Muscle of leg (tissue), 11 donors: Measurements from ENCODE around the gene AOPEP. TPM values are rescaled to one million over a fixed set of nuclear protein-coding genes. Genes with fewer than 3 reads are reported as not detected.

Experiments
- DNase-seq: peaks from one replicate; pipeline ENCODE4 v3.0.0; 2013
- H3K27ac ChIP-seq: one replicate; pipeline ENCODE4 v1.5.1; 2013; ENCODE audit warnings: mild to moderate bottlenecking, low read length, control low read depth
- H3K27me3 ChIP-seq: one replicate; pipeline ENCODE4 v1.6.1; 2013; ENCODE audit warnings: low read length; ENCODE audit not compliant: control insufficient read depth, insufficient read depth
- H3K36me3 ChIP-seq: one replicate; pipeline ENCODE4 v1.6.1; 2013; ENCODE audit warnings: low read length; ENCODE audit not compliant: control insufficient read depth, insufficient read depth
- H3K4me1 ChIP-seq: one replicate; pipeline ENCODE4 v1.6.1; 2013; ENCODE audit warnings: low read length; ENCODE audit not compliant: control insufficient read depth, insufficient read depth
- H3K4me3 ChIP-seq: one replicate; pipeline ENCODE4 v1.5.1; 2013; ENCODE audit warnings: low read length, control low read depth
- H3K9me3 ChIP-seq: replicated peaks from 2 replicates; pipeline ENCODE4 v1.6.1; 2013; ENCODE audit warnings: low read depth, low read length; ENCODE audit not compliant: control insufficient read depth
- WGBS: methylation state at CpG from one replicate; pipeline ENCODE4 v1.1.5; 2013; ENCODE audit warnings: missing lambda C conversion rate; ENCODE audit not compliant: insufficient coverage; 5-methylcytosine and 5-hydroxymethylcytosine counted together
- polyA plus RNA-seq, 8 donors: library from polyadenylated mRNA; unstranded; fragments of 120-200 nt; gene quantifications; one replicate each; pipeline versions ENCODE4 v1.2.1 to v1.2.3, GENCODE V29; 2013; ENCODE audit warnings: inconsistent platforms in 1 of 8, low replicate concordance in 1 of 8; ENCODE audit not compliant: insufficient read length in 8 of 8, insufficient read depth in 1 of 8
- total RNA-seq: library from RNA; stranded (reverse); fragments of 120-200 nt; gene quantifications from one replicate; pipeline ENCODE4 v1.2.4, GENCODE V29; 2013

The AOPEP gene
- total and polyA plus RNA-seq, 9 donors = 35.0 to 52.3 (median 43.3) TPM

DNA sequence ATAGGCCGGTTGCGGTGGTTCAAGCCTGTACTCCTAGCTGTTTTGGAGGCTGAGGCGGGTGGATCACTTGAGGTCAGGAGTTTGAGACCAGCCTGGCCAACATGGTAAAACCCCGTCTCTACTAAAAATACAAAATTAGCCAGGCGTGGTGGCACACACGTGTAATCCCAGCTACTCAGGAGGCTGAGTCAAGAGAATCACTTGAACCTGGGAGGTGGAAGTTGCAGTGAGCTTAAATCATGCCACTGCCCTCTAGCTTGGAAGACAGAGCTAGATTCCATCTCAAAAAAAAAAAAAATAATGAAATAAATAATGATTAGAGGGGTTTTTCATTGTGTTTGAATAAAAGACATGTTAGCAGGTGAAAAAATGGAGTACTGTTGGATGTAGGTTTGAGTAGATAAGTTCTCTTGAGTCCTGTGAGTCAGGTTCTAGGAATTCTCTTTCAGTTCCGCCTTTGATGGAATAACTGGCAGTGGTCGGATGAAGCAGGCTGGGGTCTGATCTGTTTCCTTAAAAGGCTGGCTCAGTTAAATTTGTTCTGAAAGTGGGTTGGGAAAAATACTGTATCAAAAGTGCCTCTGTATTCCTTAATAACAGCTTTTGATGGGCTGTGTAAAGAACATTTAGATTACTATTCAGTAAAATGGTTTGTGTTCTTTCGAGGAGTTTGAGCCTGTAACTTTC, 73.2 kb downstream of the AOPEP start:
- no peaks in the 10 kb centered on the region for H3K9me3 ChIP-seq
- H3K4me1 ChIP-seq = peaks cover 21% of the 10 kb centered on the region
- no peak overlapping the region for H3K4me3 ChIP-seq
- WGBS = 80% methylated on average over 1 of the region's 9 CpGs
- DNase-seq = peak; percentile 57
- H3K27me3 ChIP-seq = no peaks in the 10 kb centered on the region
- H3K27ac ChIP-seq = peak overlapping the region; percentile 89
- H3K36me3 ChIP-seq = peaks cover 7% of the 10 kb centered on the region

DNA sequence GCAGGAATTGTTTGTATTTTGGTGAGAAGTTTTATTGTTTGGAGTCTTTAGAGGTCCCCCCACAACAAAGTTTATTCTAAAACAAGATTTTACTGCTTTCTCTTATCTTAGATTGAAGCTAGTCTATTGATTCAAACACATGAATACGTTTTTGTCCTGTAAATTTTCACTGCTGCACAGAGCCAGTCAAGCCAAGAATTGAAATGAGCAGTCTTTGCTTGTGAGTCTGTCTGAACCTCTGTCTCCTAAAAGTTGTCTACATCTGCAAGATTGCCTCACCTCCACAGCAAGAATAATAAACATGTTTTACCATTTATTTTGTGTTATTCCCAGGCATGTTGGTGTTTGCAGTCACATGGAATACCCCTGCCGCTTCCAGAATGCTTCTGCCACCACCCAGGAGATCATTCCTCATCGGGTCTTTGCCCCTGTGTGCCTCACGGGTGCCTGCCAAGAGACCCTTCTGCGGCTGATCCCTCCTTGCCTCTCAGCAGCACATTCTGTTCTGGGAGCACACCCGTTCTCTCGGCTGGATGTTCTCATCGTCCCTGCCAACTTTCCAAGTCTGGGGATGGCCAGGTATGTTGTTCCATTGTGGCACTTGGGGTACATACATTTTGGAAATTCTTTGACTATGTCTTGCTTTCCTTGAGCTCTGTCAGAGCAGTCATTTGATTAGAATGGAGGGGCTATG, 74.1 kb downstream of the AOPEP start:
- DNase-seq = no peak
- Histone ChIP-seq H3K4me1 (peaks cover 28% of the 10 kb centered on the region), H3K36me3 (peaks cover 7% of the 10 kb centered on the region), H3K27ac (peak overlapping the region; percentile 89), H3K27me3 (no peaks in the 10 kb centered on the region), H3K9me3 (no peaks in the 10 kb centered on the region), H3K4me3 (no peak overlapping the region)
- 75% methylated on average over 5 of the region's 8 CpGs for WGBS

- Histone ChIP-seq H3K9me3 (no peaks in the 10 kb centered on the region), H3K27ac (peak overlapping the region; percentile 89), H3K4me3 (no peak overlapping the region), H3K4me1 (peaks cover 32% of the 10 kb centered on the region), H3K36me3 (peaks cover 7% of the 10 kb centered on the region), H3K27me3 (no peaks in the 10 kb centered on the region)
- no CpG with 5 or more reads among the region's 1 CpG for WGBS
- peak; percentile 73 for DNase-seq
Measured at GRCh38 chr9:94801234-94801633, 74.7 kb downstream of the AOPEP start.

DNA sequence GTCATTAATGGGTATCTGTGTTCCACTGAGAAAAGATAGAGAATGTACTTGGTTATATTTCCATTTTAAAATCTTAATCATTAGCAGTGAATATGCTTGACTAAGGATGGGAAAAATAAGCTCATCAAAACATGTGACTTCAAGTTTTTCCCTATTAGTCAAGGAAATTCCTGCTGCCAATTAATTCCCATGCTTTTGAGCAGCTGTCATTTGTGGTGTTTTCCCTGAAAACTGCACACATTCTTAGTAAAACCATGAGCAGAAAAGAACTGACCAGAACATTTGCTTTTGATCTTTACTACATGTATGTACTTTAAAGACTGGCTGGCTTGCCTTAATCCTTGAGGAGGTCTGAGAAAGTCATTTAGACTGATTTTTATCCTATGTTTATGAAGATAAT, 75.2 kb downstream of the AOPEP start:
- peaks cover 33% of the 10 kb centered on the region for H3K4me1 ChIP-seq
- no peaks in the 10 kb centered on the region for H3K27me3 ChIP-seq
- H3K27ac ChIP-seq = peak overlapping the region; percentile 89
- H3K9me3 ChIP-seq = no peaks in the 10 kb centered on the region
- peak; percentile 89 for DNase-seq
- H3K36me3 ChIP-seq = peaks cover 7% of the 10 kb centered on the region
- H3K4me3 ChIP-seq = no peak overlapping the region

- 100% methylated on average over 1 of the region's 1 CpG for WGBS
- DNase-seq = peak; percentile 58
- Histone ChIP-seq H3K4me3 (no peak overlapping the region), H3K36me3 (peaks cover 13% of the 10 kb centered on the region), H3K27me3 (no peaks in the 10 kb centered on the region), H3K9me3 (no peaks in the 10 kb centered on the region), H3K4me1 (peaks cover 37% of the 10 kb centered on the region), H3K27ac (peak overlapping the region; percentile 89)
Measured at GRCh38 chr9:94802251-94802650, 75.8 kb downstream of the AOPEP start.

DNA sequence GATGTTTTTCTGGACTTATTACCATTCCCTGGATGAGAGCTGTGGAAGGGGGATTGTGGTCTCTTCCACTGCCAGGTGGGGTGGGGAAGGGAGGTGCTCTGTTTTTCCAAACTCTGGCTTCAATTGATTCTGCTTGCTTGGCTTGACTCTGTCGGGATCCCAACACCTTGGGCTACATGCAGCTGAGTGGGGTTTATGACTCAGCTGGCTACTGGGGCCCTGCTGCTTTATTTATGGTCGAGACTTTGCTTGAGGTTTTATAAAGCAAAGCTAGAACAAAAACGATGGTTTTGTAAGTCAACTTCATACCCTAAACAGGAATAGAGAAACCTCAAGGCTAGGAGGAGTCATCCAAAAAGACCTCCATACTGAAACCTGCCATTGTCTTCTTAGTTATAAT, 76.3 kb downstream of the AOPEP start:
- Histone ChIP-seq H3K4me3 (no peak overlapping the region), H3K9me3 (no peaks in the 10 kb centered on the region), H3K27ac (peak overlapping the region; percentile 89), H3K4me1 (peaks cover 39% of the 10 kb centered on the region), H3K27me3 (no peaks in the 10 kb centered on the region), H3K36me3 (peaks cover 16% of the 10 kb centered on the region)
- no CpG with 5 or more reads among the region's 3 CpGs for WGBS
- peak; percentile 23 for DNase-seq

DNA sequence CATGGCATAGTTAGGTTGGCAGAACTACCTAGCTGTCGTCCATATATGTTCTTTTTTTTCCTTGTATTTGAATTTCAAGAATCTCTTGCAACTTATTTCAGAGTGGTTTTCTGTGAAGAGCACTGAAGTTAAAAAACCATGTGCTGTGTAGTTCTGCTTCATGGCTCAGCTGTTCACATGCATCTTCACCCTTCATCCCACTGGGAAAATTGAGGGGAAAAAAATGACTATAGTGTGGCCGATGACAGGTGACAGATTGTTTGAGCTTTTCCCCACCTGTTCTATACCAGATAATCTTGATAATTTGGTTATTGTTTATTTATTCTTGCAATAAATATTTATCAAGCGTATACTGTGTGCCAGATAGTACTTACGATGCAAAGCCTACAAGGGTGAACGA, 77.8 kb downstream of the AOPEP start:
- Histone ChIP-seq H3K4me3 (no peak overlapping the region), H3K27ac (peak overlapping the region; percentile 64), H3K4me1 (peaks cover 39% of the 10 kb centered on the region), H3K27me3 (no peaks in the 10 kb centered on the region), H3K9me3 (no peaks in the 10 kb centered on the region), H3K36me3 (peaks cover 15% of the 10 kb centered on the region)
- DNase-seq = no peak
- 91% methylated on average over 3 of the region's 5 CpGs for WGBS

DNA sequence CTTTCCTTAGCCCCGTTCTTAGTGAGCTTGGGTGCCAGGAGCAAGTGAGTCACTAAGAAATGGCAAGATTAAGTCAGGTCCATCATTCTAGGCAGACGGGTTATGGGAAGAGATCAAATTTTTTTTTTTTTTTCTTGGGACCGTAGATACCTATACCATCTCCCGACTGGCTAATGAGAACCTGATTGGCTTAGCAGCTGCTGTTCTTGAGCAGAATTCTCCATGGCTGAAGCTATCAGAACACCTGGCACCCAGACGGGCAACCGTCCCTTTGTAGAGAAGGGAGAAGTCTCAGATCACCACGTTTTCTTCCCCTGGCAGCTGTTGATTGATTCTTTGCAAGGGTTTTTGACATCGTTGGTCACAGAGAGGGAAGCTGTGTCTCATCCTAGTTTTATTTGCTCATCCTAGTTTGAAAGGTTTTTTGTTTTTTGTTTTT, 78.6 kb downstream of the AOPEP start:
- Histone ChIP-seq H3K27ac (peak overlapping the region; percentile 29), H3K36me3 (peaks cover 18% of the 10 kb centered on the region), H3K4me3 (no peak overlapping the region), H3K9me3 (no peaks in the 10 kb centered on the region), H3K4me1 (peaks cover 39% of the 10 kb centered on the region), H3K27me3 (no peaks in the 10 kb centered on the region)
- no peak for DNase-seq
- WGBS = 100% methylated on average over 1 of the region's 8 CpGs

DNA sequence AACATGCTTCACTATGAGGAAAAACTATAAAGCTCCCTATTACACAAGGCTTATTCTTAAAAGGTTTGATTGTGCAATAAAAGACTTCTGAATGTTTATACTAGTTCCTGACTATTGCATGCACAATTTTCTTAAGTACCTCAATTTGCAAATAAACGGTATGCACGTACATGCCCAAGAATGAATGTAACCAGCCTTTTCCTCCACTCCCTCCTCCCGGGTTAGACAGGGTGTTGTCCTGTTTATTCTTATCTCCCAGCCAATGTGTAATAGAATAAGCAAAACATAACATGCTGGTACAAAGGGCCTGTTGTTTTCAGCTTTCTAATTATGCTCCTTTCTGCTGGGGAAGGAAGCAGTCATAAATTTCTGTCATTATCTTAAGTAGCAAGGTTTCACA, 79.1 kb downstream of the AOPEP start:
- Histone ChIP-seq H3K27ac (peak overlapping the region; percentile 72), H3K9me3 (no peaks in the 10 kb centered on the region), H3K4me1 (peaks cover 36% of the 10 kb centered on the region), H3K4me3 (no peak overlapping the region), H3K36me3 (peaks cover 21% of the 10 kb centered on the region), H3K27me3 (no peaks in the 10 kb centered on the region)
- no CpG with 5 or more reads among the region's 3 CpGs for WGBS
- DNase-seq = no peak

DNA sequence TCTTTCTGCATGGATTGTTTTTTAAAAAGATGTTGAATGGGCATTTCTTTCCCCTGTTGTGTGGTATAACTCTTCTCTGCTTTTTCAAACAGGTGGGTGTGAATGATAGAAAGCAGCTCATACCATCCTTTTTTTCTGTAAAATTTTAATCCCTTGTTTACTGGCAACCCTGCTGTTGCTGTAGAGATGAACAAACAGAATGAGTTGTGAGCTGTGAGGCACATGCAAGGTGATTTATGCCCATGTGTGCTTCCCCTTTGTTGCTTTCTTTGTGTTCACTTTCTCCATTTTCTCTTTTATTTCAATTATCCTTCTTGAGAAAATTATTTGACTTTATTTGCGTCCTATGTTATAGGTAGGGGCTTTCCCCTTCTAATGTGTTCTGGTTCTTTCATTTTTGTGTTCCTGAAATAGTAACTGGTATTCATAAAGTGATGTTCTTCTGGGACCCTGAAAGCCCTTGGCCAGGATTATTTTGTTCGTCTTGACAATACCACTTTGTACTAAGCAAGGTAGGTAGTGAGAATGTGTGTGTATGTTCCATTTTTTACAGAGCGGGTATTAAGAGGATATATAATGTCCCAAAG, 79.9 kb downstream of the AOPEP start:
- Histone ChIP-seq H3K9me3 (no peaks in the 10 kb centered on the region), H3K4me3 (no peak overlapping the region), H3K4me1 (peaks cover 31% of the 10 kb centered on the region), H3K27me3 (no peaks in the 10 kb centered on the region), H3K27ac (peak overlapping the region; percentile 72), H3K36me3 (peaks cover 18% of the 10 kb centered on the region)
- DNase-seq = peak; percentile 50
- 80% methylated on average over 1 of the region's 3 CpGs for WGBS
